OCI-LY3 (cell line): ENCODE data around the gene CAMK1D.

Experiments used
- H2AFZ ChIP-seq: fragments of 200-600, 300-600 bp; shearing (Covaris generic); 2 replicates; pipeline ENCODE4 v1.6.0; 2014; ENCODE audit warnings: antibody characterized with exemption, low read depth, low read length
- H3K27ac ChIP-seq: fragments of 200-600, 300-600 bp; sonication (generic); 2 replicates; pipeline ENCODE4 v1.5.1; 2014; ENCODE audit warnings: mild to moderate bottlenecking, low read length, moderate library complexity, mixed read lengths
- H3K27me3 ChIP-seq: fragments of 200-600, 300-600 bp; sonication (generic); 2 replicates; pipeline ENCODE4 v1.6.1; 2014; ENCODE audit warnings: low read depth, low read length, mixed read lengths
- H3K36me3 ChIP-seq: fragments of 200-600, 300-600 bp; sonication (generic); replicated peaks from 2 replicates; pipeline ENCODE3; 2014; ENCODE audit warnings: low read depth, low read length, mixed read lengths
- H3K4me1 ChIP-seq: fragments of 300-600, 200-600 bp; sonication (generic); 2 replicates; pipeline ENCODE4 v1.6.1; 2014; ENCODE audit warnings: low read length, mixed read lengths
- H3K4me2 ChIP-seq: fragments of 200-600, 300-600 bp; sonication (generic); 2 replicates; pipeline ENCODE4 v1.6.1; 2014; ENCODE audit warnings: low read length, mixed read lengths
- H3K4me3 ChIP-seq: fragments of 300-600, 200-600 bp; sonication (generic); 2 replicates; pipeline ENCODE4 v1.5.1; 2014; ENCODE audit warnings: antibody characterized with exemption, mild to moderate bottlenecking, low read length, moderate library complexity
- H3K79me2 ChIP-seq: fragments of 300-600, 200-600 bp; shearing (Covaris generic); 2 replicates; pipeline ENCODE4 v1.6.1; 2014; ENCODE audit warnings: mild to moderate bottlenecking, low read length, mixed read lengths
- H3K9ac ChIP-seq: fragments of 300-600, 200-600 bp; shearing (Covaris generic); 2 replicates; pipeline ENCODE4 v1.6.0; 2014; ENCODE audit warnings: mild to moderate bottlenecking, low read length, moderate library complexity
- H3K9me3 ChIP-seq: fragments of 200-600, 300-600 bp; shearing (Covaris generic); 2 replicates; pipeline ENCODE4 v1.6.1; 2014; ENCODE audit warnings: low read length, mixed read lengths; ENCODE audit not compliant: insufficient read depth
- H4K20me1 ChIP-seq: fragments of 200-600, 300-600 bp; sonication (generic); 2 replicates; pipeline ENCODE4 v1.6.1; 2016; ENCODE audit warnings: low read length, mixed read lengths; ENCODE audit not compliant: insufficient read depth
- EZH2phosphoT487 ChIP-seq: fragments of 200-600 bp; shearing (Covaris generic); IDR thresholded peaks from 2 replicates; pipeline ENCODE4 v1.6.1; 2018; ENCODE audit warnings: antibody characterized with exemption, mixed run types, low read depth
- TF ChIP-seq, protein P1 (sequence below): fragments of 200-600, 300-600 bp; sonication (generic); IDR thresholded peaks from 2 replicates; pipeline ENCODE4 v1.5.1; 2014; ENCODE audit warnings: antibody characterized with exemption, low read length, low read depth

The CAMK1D gene

GRCh38 chr10:12481924-12482323, 132.6 kb downstream of the CAMK1D start:
- peaks cover 3% of the 10 kb centered on the region for H3K36me3 ChIP-seq
- no peaks in the 10 kb centered on the region for H3K27me3 ChIP-seq
- H3K27ac ChIP-seq: no peak overlapping the region
- peaks cover 46% of the 10 kb centered on the region for H4K20me1 ChIP-seq
- no peaks in the 10 kb centered on the region for H3K9me3 ChIP-seq
- H3K4me3 ChIP-seq: peak overlapping the region; percentile 20; the same call in 1 of the 2 replicates
- H3K79me2 ChIP-seq: peaks cover 23% of the 10 kb centered on the region
- TF ChIP-seq, protein P1, sequence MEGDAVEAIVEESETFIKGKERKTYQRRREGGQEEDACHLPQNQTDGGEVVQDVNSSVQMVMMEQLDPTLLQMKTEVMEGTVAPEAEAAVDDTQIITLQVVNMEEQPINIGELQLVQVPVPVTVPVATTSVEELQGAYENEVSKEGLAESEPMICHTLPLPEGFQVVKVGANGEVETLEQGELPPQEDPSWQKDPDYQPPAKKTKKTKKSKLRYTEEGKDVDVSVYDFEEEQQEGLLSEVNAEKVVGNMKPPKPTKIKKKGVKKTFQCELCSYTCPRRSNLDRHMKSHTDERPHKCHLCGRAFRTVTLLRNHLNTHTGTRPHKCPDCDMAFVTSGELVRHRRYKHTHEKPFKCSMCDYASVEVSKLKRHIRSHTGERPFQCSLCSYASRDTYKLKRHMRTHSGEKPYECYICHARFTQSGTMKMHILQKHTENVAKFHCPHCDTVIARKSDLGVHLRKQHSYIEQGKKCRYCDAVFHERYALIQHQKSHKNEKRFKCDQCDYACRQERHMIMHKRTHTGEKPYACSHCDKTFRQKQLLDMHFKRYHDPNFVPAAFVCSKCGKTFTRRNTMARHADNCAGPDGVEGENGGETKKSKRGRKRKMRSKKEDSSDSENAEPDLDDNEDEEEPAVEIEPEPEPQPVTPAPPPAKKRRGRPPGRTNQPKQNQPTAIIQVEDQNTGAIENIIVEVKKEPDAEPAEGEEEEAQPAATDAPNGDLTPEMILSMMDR: no peak
- TF ChIP-seq EZH2phosphoT487: no peak
- H3K4me2 ChIP-seq: peak overlapping the region; percentile 41
- no peak overlapping the region for H2AFZ ChIP-seq
- H3K9ac ChIP-seq: no peak overlapping the region
- H3K4me1 ChIP-seq: peaks cover 33% of the 10 kb centered on the region

GRCh38 chr10:12482587-12482986, 133.2 kb downstream of the CAMK1D start:
- Histone ChIP-seq H3K27ac (no peak overlapping the region), H2AFZ (no peak overlapping the region), H4K20me1 (peaks cover 44% of the 10 kb centered on the region), H3K79me2 (peaks cover 24% of the 10 kb centered on the region), H3K4me1 (peaks cover 33% of the 10 kb centered on the region), H3K4me2 (peak overlapping the region; percentile 41), H3K9ac (no peak overlapping the region), H3K36me3 (peaks cover 3% of the 10 kb centered on the region), H3K4me3 (peak overlapping the region; percentile 20; the same call in 1 of the 2 replicates), H3K27me3 (no peaks in the 10 kb centered on the region), H3K9me3 (no peaks in the 10 kb centered on the region)
- TF ChIP-seq, protein P1: no peak
- TF ChIP-seq EZH2phosphoT487: no peak

DNA sequence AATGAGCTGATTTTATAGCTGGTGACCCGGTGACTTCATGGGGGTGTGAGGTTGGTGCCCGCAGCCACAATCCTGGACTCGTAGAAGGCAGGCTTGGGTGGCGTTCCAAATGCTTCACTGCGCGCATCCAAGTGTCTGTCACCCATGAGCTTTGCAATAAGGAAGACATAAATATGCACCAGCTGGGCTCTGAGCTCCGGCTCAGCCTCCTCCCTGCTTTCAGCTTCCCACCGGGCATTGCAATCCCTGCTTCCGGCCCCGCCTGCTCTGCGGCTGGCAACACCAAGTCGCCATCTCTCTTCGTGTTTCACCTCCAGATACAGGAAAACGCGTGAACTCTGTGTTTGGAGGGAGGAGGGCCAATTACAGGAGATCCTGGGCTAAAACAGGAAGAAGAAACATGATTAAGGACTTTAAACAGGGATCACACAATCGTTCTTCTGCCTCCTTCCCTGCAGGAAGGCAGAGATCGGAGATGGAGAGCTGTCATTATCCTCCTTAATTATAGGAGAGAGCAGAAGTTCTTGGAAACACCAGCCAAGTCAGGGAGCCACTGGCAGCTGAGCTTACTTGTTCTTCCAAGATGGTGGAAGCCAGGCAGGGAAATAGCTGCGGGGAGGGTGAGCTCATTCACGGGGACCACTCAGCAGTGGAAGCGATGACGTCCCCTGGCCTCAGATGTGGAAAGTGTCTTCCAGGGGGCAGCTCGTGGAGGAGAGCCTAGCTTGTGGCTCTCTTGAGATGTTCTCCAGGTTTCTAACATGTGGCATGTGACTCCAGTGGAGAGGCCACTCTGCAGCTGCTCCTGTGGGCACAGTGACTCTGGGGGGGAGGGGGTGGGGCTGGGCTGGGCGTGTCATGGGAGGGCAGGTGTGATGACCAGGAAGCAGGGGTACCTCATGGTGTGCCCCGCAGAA, 134.9 kb downstream of the CAMK1D start:
- Histone ChIP-seq H3K27ac (peak overlapping the region; percentile 60), H3K9ac (peak overlapping the region; percentile 23; the same call in 1 of the 2 replicates)

More for the DNA sequence above, 134.9 kb downstream of the CAMK1D start:
- Histone ChIP-seq H3K79me2 (peaks cover 31% of the 10 kb centered on the region), H3K4me3 (peak overlapping the region; percentile 72), H4K20me1 (peaks cover 47% of the 10 kb centered on the region), H3K36me3 (peaks cover 3% of the 10 kb centered on the region), H3K27me3 (no peaks in the 10 kb centered on the region), H3K9me3 (no peaks in the 10 kb centered on the region), H2AFZ (no peak overlapping the region), H3K4me1 (peaks cover 33% of the 10 kb centered on the region), H3K4me2 (peak overlapping the region; percentile 90)
- no peak for TF ChIP-seq EZH2phosphoT487
- TF ChIP-seq, protein P1: no peak
